Naive thymus-derived CD8-positive, alpha-beta T cell (primary cell): ENCODE measurements around the gene S100A1. TPM values are rescaled to one million over a fixed set of nuclear protein-coding genes. Genes with fewer than 3 reads are reported as not detected.

Experiments
- ATAC-seq, 2 donors: fragments of 150-1000 bp; cut with Tn5 transposase in 1 of 2; sonication (Bioruptor Pico), chemical (Tn5 transposase) in 1 of 2; 1 replicate in 1 of 2; 2 replicates in 1 of 2; pipeline ENCODE4 v1.10.0; 2021; ENCODE audit warnings: mild to moderate bottlenecking in 2 of 2, moderate library complexity in 2 of 2
- POLR2A ChIA-PET: fragments of 350-600 bp; sonication (Branson Sonifier 250); formaldehyde crosslinking; loops from one replicate; lab custom pipeline; 2021; ENCODE audit warnings: antibody characterized with exemption; lab: Charles Lee
- DNase-seq, 10 donors: peaks; one replicate each; pipeline versions ENCODE4 v3.0.0 to v3.0.0-alpha.2; 2020 to 2022
- H3K27ac Mint-ChIP-seq, 10 donors: one replicate each; pipeline ENCODE4 v1.8.0; 2020 to 2022; ENCODE audit warnings: mild to moderate bottlenecking in 10 of 10, mixed read lengths in 10 of 10, moderate library complexity in 4 of 10, inconsistent platforms in 1 of 10
- H3K27me3 Mint-ChIP-seq, 5 donors: one replicate each; pipeline ENCODE4 v1.8.0; 2021 to 2022; ENCODE audit warnings: mixed read lengths in 5 of 5
- H3K36me3 Mint-ChIP-seq, 3 donors: one replicate each; pipeline ENCODE4 v1.8.0; 2020 to 2022; ENCODE audit warnings: mixed read lengths in 3 of 3, mild to moderate bottlenecking in 2 of 3, inconsistent platforms in 1 of 3
- H3K4me1 Mint-ChIP-seq, 4 donors: one replicate each; pipeline ENCODE4 v1.8.0; 2021 to 2022; ENCODE audit warnings: mixed read lengths in 4 of 4
- H3K4me3 Mint-ChIP-seq, 10 donors: one replicate each; pipeline ENCODE4 v1.8.0; 2020 to 2022; ENCODE audit warnings: mild to moderate bottlenecking in 10 of 10, mixed read lengths in 10 of 10, moderate library complexity in 6 of 10, inconsistent platforms in 1 of 10
- H3K9me3 Mint-ChIP-seq, 9 donors: one replicate each; pipeline ENCODE4 v1.8.0; 2020 to 2022; ENCODE audit warnings: mixed read lengths in 9 of 9, mild to moderate bottlenecking in 3 of 9, inconsistent platforms in 1 of 9, moderate library complexity in 1 of 9
- polyA plus RNA-seq, 3 donors: library from polyadenylated mRNA; unstranded; fragments of 300-500 nt; fragmentation: Illumina TruSeq; gene quantifications; one replicate each; pipeline ENCODE4 v1.2.3, GENCODE V29; 2021
- total RNA-seq, 8 experiments: library from RNA in 2 of 8; stranded (reverse) in 2 of 8; gene quantifications; one replicate each; pipeline ENCODE4 v1.2.3 and lab custom pipeline; 2021 to 2026

S100A1 gene
- total and polyA plus RNA-seq, 5 experiments from 2014 or later = not detected

DNA sequence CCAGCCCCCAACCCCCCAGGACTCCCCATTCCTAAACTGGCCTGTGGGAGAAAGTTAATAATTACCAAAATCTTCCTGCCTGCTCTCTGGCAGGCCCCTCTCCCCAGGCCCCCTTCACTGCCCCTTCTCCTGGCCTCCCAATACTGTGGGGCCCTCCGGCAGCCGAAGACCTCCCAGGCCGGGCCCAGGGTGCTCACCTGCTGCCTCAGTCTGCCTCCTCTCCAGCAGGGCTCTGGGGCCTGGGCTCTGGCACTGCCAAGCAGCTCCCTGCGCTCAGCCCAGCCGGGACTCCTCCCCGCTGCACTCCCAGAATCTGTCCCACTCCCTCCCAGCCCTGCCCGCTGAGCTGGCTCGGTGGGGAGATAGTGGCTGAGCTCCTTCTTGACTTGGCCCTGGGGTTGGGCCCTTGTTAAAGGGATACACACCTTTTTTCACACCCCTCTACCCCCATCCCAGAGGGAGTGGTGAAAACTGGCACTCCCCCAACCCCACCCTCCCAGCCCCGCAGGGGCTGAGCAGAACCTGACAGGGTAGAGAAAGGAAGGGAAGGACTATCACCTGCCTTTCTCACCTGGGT, 15.4 kb upstream of the S100A1 start, which contains the start of gene S100A16:
Gene S100A16 (minus strand): TSS at position 383 of the 577 bp plus-strand sequence. CDS start 4,986 bp downstream, outside the sequence.
- H3K27ac Mint-ChIP-seq = peak within 1 kb of the TSS in 2 of 10 donors; percentile 21 to 37
- POLR2A ChIA-PET = no interaction called here
- no peaks in the 10 kb centered on the region for H3K27me3 Mint-ChIP-seq
- H3K9me3 Mint-ChIP-seq = no peaks in the 10 kb centered on the region
- H3K36me3 Mint-ChIP-seq = no peaks in the 10 kb centered on the region
- peaks cover 0 to 5% (median 0%) of the 10 kb centered on the region in 4 donors for H3K4me1 Mint-ChIP-seq
- no peak within 1 kb of the TSS for H3K4me3 Mint-ChIP-seq
- no peak for ATAC-seq
- no peak for DNase-seq

- no peaks in the 10 kb centered on the region for H3K27me3 Mint-ChIP-seq
- POLR2A ChIA-PET = no interaction called here
- H3K27ac Mint-ChIP-seq = no peak overlapping the region
Measured at GRCh38 chr1:153613406-153613805, 14.8 kb upstream of the S100A1 start.

GRCh38 chr1:153614189-153614900, 13.9 kb upstream of the S100A1 start:
- Mint-ChIP-seq H3K4me3 (no peak overlapping the region), H3K36me3 (no peaks in the 10 kb centered on the region), H3K9me3 (no peaks in the 10 kb centered on the region), H3K27me3 (no peaks in the 10 kb centered on the region), H3K4me1 (peaks cover 0 to 6% (median 0%) of the 10 kb centered on the region in 4 donors), H3K27ac (no peak overlapping the region)
- DNase-seq = no peak
- POLR2A ChIA-PET = no interaction called here
- ATAC-seq = no peak

More at GRCh38 chr1:153613406-153613805, 14.8 kb upstream of the S100A1 start:
- ATAC-seq (no peak), DNase-seq (no peak)
- peaks cover 0 to 6% (median 0%) of the 10 kb centered on the region in 4 donors for H3K4me1 Mint-ChIP-seq
- H3K4me3 Mint-ChIP-seq = no peak overlapping the region
- H3K9me3 Mint-ChIP-seq = no peaks in the 10 kb centered on the region
- no peaks in the 10 kb centered on the region for H3K36me3 Mint-ChIP-seq

DNA sequence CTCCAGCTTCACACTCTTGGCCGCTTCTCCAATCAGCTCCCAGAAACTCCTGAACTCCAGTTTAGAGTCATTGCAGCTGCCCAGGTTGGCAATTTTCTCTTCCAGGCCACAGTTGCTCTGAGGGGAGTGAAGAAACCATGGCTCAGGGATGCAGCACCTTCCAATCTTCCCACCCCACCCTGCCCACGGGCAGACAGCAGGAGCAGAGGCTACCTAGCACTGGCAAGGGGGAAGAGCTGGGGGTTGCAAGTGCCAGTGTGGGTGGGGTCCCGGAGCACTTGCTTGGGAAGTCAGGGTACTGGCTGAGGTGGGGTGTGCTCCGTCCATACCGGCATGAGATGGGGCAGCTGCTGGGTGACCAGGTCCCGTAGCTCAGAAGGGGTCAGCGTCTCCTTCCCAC, 13.3 kb upstream of the S100A1 start:
- H3K4me1 Mint-ChIP-seq = peaks cover 0 to 6% (median 0%) of the 10 kb centered on the region in 4 donors
- H3K9me3 Mint-ChIP-seq = no peaks in the 10 kb centered on the region
- no peak overlapping the region for H3K27ac Mint-ChIP-seq
- no peak overlapping the region for H3K4me3 Mint-ChIP-seq
- no peaks in the 10 kb centered on the region for H3K27me3 Mint-ChIP-seq
- POLR2A ChIA-PET = no interaction called here
- H3K36me3 Mint-ChIP-seq = no peaks in the 10 kb centered on the region
- ATAC-seq (no peak), DNase-seq (no peak)

DNA sequence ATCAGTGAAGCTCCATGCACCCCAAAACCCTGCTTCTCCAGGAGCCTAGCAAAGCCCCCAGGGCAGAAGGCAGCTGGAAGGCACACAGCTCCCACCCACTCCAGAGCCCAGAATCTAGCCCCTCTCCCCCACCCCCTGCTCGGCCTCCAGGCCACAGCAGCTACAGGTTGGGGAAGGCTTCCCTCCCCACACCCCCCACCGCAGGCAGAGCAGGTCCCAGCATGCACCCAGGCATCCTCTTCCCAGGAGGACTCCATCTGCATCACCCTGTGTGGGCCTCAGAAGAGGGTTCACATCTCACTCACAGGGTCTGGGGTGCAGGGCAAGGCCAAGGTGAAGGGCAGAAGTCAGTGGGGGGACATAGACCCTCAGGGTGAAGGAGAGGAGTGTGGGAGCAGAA, 12.8 kb upstream of the S100A1 start:
- peak overlapping the region in 1 of 10 donors; percentile 57 for H3K27ac Mint-ChIP-seq
- DNase-seq (no peak), ATAC-seq (no peak)
- H3K27me3 Mint-ChIP-seq = no peaks in the 10 kb centered on the region
- H3K4me1 Mint-ChIP-seq = peaks cover 0 to 6% (median 0%) of the 10 kb centered on the region in 4 donors
- H3K9me3 Mint-ChIP-seq = no peaks in the 10 kb centered on the region
- no peak overlapping the region for H3K4me3 Mint-ChIP-seq
- no peaks in the 10 kb centered on the region for H3K36me3 Mint-ChIP-seq
- POLR2A ChIA-PET = no interaction called here

DNA sequence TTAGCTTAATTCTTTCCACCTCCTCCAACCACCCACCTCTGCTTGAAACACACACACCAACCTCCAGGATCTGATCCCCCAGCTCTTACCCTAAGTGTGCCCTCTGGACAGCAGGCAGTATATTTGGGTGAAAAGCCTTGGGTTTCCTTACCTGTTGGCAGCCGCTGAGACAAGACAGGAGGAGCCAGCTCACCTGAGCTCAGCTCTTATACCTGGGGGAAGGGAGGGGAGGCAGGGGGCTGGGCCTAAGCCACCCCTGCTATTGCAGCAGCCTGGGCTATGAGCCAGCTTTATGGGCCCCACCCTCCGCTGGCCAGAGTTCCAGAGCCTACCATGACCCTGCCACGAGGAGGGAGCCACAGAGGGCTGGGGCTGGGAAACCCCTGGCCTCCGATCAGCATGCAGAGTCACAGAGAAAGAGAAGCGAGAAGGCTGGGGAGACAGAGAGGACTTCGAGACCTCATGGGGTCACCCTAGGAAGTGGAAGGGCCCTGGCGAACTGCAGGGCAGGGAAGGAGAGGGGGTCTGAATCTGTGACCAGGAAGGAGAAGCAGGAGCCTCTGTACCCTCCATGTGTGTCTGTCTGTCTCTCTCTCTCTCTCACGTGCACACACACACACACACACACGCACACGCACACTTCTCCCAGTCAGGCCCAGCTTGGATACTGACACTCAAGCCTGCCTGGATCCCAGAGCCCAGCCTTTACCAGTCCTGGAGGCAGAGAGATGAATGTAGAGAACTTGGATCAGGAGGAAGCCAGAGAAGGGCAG, 11.9 kb upstream of the S100A1 start, which contains the start of gene S100A14:
Gene S100A14 (minus strand): TSS at position 182 of the 773 bp plus-strand sequence. CDS start 467 bp downstream, outside the sequence.
- H3K27ac Mint-ChIP-seq = peak within 1 kb of the TSS in 2 of 10 donors; percentile 14 to 57
- no peak for ATAC-seq
- no peaks in the 10 kb centered on the region for H3K9me3 Mint-ChIP-seq
- no peak for DNase-seq
- H3K4me1 Mint-ChIP-seq = peaks cover 0 to 6% (median 0%) of the 10 kb centered on the region in 4 donors
- H3K36me3 Mint-ChIP-seq = no peaks in the 10 kb centered on the region
- H3K4me3 Mint-ChIP-seq = no peak within 1 kb of the TSS
- POLR2A ChIA-PET = no interaction called here
- H3K27me3 Mint-ChIP-seq = no peaks in the 10 kb centered on the region

GRCh38 chr1:153616917-153617311, 11.3 kb upstream of the S100A1 start:
- Mint-ChIP-seq H3K27me3 (no peaks in the 10 kb centered on the region), H3K4me1 (peaks cover 0 to 6% (median 0%) of the 10 kb centered on the region in 4 donors), H3K36me3 (no peaks in the 10 kb centered on the region), H3K27ac (no peak overlapping the region), H3K4me3 (no peak overlapping the region), H3K9me3 (no peaks in the 10 kb centered on the region)
- DNase-seq = no peak
- no peak for ATAC-seq
- POLR2A ChIA-PET = no interaction called here

DNA sequence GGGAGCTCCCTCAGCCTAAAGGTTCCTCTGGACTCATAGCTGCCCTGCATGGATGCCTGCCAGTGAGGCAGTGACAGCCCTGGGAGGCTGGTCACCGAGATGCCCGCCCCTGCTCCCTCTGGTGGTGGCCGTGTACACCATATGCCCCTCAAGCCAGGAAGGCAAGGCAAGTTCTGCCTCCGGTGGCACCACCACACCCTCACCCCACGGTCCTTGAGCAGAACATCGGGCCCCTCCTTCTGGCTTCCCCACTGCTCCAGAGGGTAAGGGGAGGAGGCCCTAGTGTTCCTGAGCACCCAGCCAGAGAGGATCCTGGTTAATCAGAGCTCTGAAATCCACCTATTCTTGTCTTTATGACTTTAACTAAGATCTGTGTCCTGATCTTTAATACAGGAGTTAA, 10.6 kb upstream of the S100A1 start:
- DNase-seq = peak in 6 of 10 donors; percentile 23 to 54 (median 42)
- Mint-ChIP-seq H3K4me3 (no peak overlapping the region), H3K4me1 (peaks cover 0 to 6% (median 0%) of the 10 kb centered on the region in 4 donors), H3K27ac (peak overlapping the region in 1 of 10 donors; percentile 28), H3K36me3 (no peaks in the 10 kb centered on the region), H3K9me3 (no peaks in the 10 kb centered on the region), H3K27me3 (no peaks in the 10 kb centered on the region)
- POLR2A ChIA-PET = no interaction called here
- ATAC-seq = peak in 1 of 2 donors; percentile 72

DNA sequence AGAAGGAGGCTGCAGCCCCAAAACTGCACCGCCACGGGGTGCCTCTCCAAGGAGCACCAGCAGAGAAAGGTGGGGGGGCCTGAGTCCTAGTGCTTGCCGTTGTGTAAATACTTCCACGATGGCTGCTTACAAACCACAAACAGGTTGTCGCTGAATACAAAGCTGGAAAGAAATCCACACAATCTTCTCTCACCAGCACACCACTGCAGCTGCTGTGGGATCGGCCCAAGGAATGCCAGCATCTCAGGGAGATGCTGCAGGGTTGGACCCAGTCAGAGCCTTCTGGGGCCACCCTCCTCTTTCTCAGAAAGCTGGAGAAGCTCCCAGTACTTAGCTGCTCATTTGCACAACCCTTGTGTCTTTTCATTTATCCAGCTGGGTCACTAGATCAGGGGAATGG, 9.1 kb upstream of the S100A1 start:
- H3K4me1 Mint-ChIP-seq = peaks cover 0 to 8% (median 0%) of the 10 kb centered on the region in 4 donors

DNA sequence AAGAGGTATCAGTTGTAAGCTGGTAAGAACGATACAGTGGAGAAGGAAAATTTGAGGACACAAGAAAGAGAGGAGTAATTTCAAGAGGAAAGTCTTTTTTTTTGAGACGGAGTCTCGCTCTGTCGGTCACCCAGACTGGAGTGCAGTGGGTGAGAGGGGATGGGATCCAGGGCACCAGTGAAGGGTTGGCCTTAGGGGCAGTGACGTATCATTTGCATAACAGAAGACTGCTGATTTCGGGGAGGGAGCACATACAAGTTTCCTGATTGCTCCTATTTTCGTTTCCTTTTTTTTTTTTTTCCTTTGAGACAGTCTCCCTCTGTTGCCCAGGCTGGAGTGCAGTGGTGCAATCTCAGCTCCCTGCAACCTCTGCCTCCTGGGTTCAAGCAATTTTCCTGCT, 5.1 kb upstream of the S100A1 start:
- POLR2A ChIA-PET = interaction anchor here (0.7 kb wide), 1 partner anchor 24 kb away, joined by 4 read pairs; no protein-coding TSS in a partner anchor
- no peaks in the 10 kb centered on the region for H3K9me3 Mint-ChIP-seq

More for the DNA sequence above, 9.1 kb upstream of the S100A1 start:
- H3K4me3 Mint-ChIP-seq = no peak overlapping the region
- POLR2A ChIA-PET = interaction anchor here (1.0 to 1.7 kb wide), 2 partner anchors 15 to 68 kb away, joined by 3 to 6 read pairs; partner anchors contain the start of gene CHTOP
- no peaks in the 10 kb centered on the region for H3K9me3 Mint-ChIP-seq
- H3K27me3 Mint-ChIP-seq = no peaks in the 10 kb centered on the region
- no peaks in the 10 kb centered on the region for H3K36me3 Mint-ChIP-seq
- ATAC-seq = no peak
- no peak overlapping the region for H3K27ac Mint-ChIP-seq
- no peak for DNase-seq

DNA sequence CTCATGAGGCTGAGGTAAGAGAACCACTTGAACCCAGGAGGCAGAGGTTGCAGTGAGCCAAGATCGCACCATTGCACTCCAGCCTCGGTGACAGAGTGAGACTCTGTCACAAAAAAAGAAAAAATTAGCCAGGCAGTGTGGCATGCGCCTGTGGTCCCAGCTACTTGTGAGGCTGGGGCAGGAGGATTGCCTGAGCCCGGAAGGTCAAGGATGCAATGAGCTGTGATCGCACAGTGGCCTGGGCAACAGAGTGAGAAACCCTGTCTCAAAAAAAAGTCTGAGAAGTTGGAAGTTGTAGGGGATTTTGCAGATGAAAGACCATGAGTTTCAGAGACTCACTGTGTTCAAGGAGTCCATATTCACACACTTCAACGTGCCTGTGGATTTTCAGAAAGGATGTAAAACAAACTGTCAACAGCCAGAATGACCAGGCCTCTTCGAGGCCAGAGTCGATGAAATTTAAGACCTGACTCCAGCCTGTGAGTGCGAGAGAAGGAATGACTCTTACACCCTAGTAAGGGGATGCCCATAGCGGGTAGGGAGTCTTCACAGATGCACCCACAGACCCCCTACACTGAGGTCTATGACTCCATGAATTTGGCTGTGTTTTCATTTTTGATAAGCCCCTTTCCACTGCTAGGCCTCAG, 3.1 kb upstream of the S100A1 start:
- Mint-ChIP-seq H3K27me3 (peaks cover 0 to 17% (median 11%) of the 10 kb centered on the region in 5 donors), H3K4me3 (no peak overlapping the region), H3K9me3 (no peaks in the 10 kb centered on the region), H3K27ac (no peak overlapping the region), H3K4me1 (peaks cover 7 to 14% (median 10%) of the 10 kb centered on the region in 4 donors), H3K36me3 (no peaks in the 10 kb centered on the region)
- POLR2A ChIA-PET = interaction anchor here (1.4 kb wide), 1 partner anchor 8 kb away, joined by 7 read pairs; the partner anchor contains the start of gene CHTOP
- no peak for DNase-seq
- no peak for ATAC-seq

More for the DNA sequence above, 5.1 kb upstream of the S100A1 start:
- Mint-ChIP-seq H3K4me1 (peaks cover 7 to 14% (median 10%) of the 10 kb centered on the region in 4 donors), H3K4me3 (no peak overlapping the region), H3K36me3 (no peaks in the 10 kb centered on the region), H3K27ac (no peak overlapping the region), H3K27me3 (peaks cover 0 to 17% (median 11%) of the 10 kb centered on the region in 5 donors)
- no peak for ATAC-seq
- no peak for DNase-seq

DNA sequence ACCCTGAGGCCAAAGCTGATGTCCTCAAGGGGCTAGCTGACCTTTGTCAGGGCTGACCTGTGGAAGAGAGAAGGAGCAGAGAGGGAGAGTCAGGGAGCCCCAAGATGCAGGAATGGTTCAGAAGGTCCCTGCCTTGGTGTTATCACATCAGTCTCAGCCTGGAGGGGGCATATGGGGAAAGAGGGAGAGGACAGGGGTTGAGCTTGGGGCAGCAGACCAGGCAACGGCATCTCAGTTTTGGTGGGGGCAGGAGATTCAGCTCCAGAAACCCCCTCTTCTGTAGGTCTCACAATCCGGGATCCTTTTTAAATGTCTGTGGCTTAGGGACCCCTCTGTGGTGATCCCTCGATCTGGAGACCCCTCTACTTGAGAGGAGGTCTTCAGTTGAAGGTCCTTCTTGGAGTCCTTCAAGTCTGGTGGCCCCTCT, 1.7 kb upstream of the S100A1 start:
- POLR2A ChIA-PET = no interaction called here
- H3K4me3 Mint-ChIP-seq = no peak overlapping the region
- peaks cover 0 to 17% (median 11%) of the 10 kb centered on the region in 5 donors for H3K27me3 Mint-ChIP-seq
- DNase-seq (no peak), ATAC-seq (no peak)
- H3K36me3 Mint-ChIP-seq = no peaks in the 10 kb centered on the region
- H3K27ac Mint-ChIP-seq = peak overlapping the region in 1 of 10 donors; percentile 44
- H3K4me1 Mint-ChIP-seq = peaks cover 7 to 14% (median 10%) of the 10 kb centered on the region in 4 donors
- no peaks in the 10 kb centered on the region for H3K9me3 Mint-ChIP-seq
